HG02981 (cell line): Measurements from ENCODE around the gene AQP4.

Source experiments
- ATAC-seq: cut with Tn5 transposase; IDR thresholded peaks from one replicate; pipeline ENCODE4 v1.9.1; 2021; ENCODE audit warnings: mild to moderate bottlenecking, moderate library complexity; ENCODE audit not compliant: unreplicated experiment

AQP4 gene

GRCh38 chr18:26840965-26841364 is 24.5 kb downstream of the AQP4 start:
- no peak for ATAC-seq

- ATAC-seq: no peak
These were observed 25.9 kb downstream of the AQP4 start for GRCh38 chr18:26839609-26840008.

- no peak for ATAC-seq
These were observed 33.2 kb downstream of the AQP4 start for GRCh38 chr18:26832302-26832701.

GRCh38 chr18:26827581-26827980 is 37.9 kb downstream of the AQP4 start:
- no peak for ATAC-seq

- ATAC-seq: no peak
These were observed 38.8 kb downstream of the AQP4 start for GRCh38 chr18:26826656-26827235.

- ATAC-seq: no peak
These were observed 44.3 kb downstream of the AQP4 start for GRCh38 chr18:26821181-26821580.

GRCh38 chr18:26819046-26819445 is 46.5 kb downstream of the AQP4 start:
- ATAC-seq: no peak

GRCh38 chr18:26818461-26818860 is 47.0 kb downstream of the AQP4 start:
- no peak for ATAC-seq

- ATAC-seq: no peak
These were observed 52.5 kb downstream of the AQP4 start for GRCh38 chr18:26813043-26813442.

- ATAC-seq: no peak
These were observed 53.0 kb downstream of the AQP4 start for GRCh38 chr18:26812462-26812861.

GRCh38 chr18:26809346-26809745 is 56.2 kb downstream of the AQP4 start:
- no peak for ATAC-seq

GRCh38 chr18:26806224-26806623 is 59.3 kb downstream of the AQP4 start:
- no peak for ATAC-seq

GRCh38 chr18:26804519-26804918 is 61.0 kb downstream of the AQP4 start:
- no peak for ATAC-seq

- no peak for ATAC-seq
These were observed 61.9 kb downstream of the AQP4 start for GRCh38 chr18:26803643-26804042.

GRCh38 chr18:26802330-26803200 is 62.9 kb downstream of the AQP4 start:
- ATAC-seq: no peak
